Left renal pelvis (tissue), 4 donors: ENCODE measurements around the gene PXK. TPM values are rescaled to one million over a fixed set of nuclear protein-coding genes. Genes with fewer than 3 reads are reported as not detected.
"Not testable (repeated sequence)": the region's sequence is repeated elsewhere in the genome, so short reads cannot be mapped to it uniquely, and the experiment has no call there.

Experiments used
- DNase-seq, 4 donors: peaks; one replicate each; pipeline ENCODE4 v3.0.0-alpha.2; 2013; ENCODE audit warnings: low read depth in 4 of 4, low spot score in 3 of 4
- polyA plus RNA-seq, 4 donors: library from polyadenylated mRNA; unstranded; fragments of 120-200 nt; gene quantifications; one replicate each; pipeline ENCODE4 v1.2.1, GENCODE V29; 2013; ENCODE audit not compliant: insufficient read length in 4 of 4

The PXK gene
- polyA plus RNA-seq, 4 donors = 23.2 to 30.6 (median 28.0) TPM

DNA sequence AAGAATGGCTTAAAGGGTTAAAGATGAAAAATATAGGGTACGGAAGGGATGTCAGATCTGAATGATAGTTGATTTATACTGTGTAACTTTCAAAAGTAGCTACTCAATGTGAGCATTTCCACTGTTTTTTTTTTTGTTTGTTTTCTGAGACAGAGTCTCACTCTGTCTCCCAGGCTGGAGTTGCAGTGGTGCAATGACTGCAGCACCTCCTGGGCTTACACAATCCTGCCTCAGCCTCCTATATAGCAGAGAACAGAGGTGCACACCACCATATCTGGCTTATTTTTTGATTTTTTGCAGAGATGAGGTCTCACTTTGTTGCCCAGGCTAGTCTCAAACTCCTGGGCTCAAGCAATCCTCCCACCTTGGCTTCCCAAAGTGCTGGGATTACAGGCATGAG is 9.9 kb upstream of the PXK start:
- DNase-seq = no peak

DNA sequence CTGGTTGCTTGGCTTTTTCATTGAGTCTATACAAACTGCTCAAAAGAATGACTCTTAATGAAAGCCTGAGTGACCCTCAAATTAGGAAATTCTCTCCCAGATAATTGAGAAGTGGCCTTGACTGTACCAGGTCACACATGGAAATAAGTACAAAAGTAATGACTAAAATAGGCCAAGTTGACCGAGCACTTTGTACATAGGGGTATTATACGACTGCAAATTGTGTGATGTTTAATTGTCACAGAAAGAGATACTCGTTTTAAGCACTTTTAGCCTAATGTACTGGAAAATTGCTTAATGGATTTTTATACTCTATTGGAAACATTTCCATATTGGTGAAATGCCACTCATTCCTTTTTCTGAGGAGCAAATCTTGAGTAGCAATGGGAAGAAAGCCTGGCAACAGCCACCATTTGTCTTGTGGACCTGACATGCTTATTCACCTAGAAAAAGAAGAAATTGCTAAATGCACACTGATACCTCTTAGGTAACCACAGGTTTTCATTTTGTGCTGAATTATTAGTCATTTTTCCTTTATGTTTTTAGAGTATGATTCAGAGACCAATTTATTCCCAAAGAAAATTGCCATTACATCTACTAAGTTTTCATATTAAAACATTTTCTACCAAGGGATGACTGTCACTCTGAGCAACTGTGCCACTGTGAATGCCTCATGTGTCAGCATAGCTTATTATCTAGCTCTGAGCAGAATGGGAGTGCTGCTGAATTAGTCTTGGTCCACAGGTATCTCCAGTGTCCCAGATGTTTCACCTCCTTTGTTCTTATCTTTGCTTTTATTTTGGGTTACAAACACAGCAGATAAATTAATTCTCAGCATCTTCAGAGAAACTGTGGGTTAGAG is 8.9 kb upstream of the PXK start:
- no peak for DNase-seq

- no peak for DNase-seq
Measured at GRCh38 chr3:58324391-58325390, 8.0 kb upstream of the PXK start.

GRCh38 chr3:58325525-58325992 is 7.1 kb upstream of the PXK start:
- no peak for DNase-seq

DNA sequence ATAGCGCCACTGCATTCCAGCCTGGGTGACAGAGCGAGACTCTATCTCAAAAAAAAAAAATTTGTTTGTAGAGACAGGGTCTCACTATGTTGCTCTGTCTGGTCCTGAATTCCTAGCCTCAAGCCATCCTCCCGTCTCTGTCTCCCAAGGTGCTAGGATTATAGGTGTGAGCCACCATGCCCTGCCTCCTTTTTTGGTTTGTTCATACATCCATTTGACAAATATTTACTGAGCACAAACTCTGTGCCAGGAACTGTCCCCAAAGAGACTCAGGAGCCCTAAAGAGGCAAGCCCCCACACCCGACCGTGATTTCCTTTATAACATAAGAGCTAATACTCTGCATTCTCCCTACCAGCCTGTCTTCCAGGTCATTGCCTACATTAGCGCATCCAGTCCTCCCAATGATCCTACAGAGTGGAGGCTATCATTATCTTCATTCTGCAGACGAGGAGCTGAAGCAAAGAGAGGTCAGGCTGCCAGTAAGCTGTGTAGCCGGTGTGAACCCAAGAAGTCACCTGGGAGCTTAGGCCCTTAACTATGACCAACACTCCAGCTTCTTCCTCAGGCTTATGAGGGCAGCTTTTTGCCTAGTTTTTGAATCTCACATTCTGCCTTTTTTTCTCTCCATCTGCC is 6.3 kb upstream of the PXK start:
- no peak for DNase-seq

- DNase-seq = no peak
Measured at GRCh38 chr3:58329150-58329921, 3.4 kb upstream of the PXK start.

DNA sequence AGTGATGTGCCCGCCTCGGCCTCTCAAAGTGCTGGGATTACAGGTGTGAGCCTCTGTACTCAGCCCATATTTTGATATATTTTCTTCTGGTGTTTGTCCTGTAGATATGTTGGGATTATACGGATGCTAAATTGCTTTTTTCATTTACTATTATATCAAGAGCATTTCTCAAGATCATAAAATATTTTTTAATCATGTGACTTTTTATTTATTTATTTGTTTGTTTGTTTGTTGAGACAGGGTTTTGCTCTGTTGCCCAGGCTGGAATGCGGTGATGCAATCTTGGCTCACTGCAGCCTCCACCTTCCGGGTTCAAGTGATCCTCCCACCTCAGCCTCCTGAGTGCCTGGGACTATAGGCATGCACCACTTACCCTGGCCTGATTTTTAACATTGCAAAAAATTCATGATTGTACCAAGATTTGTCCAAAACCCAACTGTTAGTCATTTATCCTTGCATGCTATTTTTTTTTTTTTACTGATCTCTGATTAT is 2.7 kb upstream of the PXK start:
- DNase-seq = no peak

DNA sequence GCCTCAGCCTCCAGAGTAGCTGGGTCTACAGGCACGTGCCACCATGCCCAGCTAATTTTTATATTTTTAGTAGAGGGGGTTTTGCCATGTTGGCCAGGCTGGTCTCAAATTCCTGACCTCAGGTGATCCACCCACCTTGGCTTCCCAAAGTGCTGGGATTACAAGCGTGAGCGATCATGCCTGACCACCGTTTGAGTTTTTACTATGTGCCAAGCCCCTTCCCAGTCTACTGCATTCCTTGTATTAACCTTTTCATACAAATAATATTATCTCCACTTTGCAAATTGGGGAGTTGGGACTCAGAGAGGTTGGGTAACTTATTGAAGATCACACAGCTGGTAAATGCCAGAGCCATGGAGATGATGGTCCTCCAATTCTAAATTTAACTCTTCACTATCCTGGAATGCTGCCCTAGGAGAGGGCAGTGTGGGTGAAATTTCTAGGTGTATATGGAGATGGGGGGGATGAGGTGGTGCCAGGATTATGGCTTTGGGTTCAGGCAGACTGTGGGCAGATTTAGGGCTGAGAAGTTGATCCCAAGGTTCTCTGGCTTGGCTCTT is 1.0 kb upstream of the PXK start:
- no peak for DNase-seq

- no peak for DNase-seq
Measured at GRCh38 chr3:58333206-58334012, 717 bp downstream of the PXK start.

DNA sequence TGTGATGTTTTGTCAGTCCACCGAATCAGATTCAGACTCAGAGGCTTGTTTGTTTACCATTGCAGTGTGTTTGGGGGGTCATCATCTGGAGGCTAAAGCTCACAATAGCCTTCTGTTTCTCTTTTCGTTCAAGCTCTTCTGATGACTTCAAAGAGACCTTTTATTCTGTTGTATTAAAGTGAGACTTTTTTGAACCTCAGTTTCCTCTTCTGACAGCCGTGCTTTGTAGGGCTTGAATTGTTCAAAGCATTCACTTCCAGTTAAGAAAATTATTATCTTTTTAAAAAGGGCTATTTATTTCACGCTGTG is 1.3 kb downstream of the PXK start:
- no peak for DNase-seq

GRCh38 chr3:58334506-58334884 is 1.8 kb downstream of the PXK start:
- DNase-seq = no peak

DNA sequence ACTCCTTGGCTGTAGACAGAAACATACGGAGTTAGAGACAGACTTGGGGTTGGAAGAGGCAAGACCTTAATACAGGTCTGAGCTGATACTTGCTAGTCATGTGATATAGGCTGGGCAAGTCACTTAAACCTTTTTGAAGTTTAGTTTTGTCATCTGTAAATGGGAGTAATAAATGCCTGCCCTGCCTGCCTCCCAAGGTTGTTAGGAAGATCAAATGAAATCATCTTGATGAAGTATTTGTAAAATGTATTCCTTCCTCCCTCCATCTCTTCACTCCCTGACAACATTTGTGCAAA is 2.9 kb downstream of the PXK start:
- DNase-seq = no peak

GRCh38 chr3:58336135-58336882 is 3.6 kb downstream of the PXK start:
- DNase-seq = no peak

GRCh38 chr3:58337190-58337589 is 4.5 kb downstream of the PXK start:
- DNase-seq = no peak

- DNase-seq = not testable (repeated sequence)
Measured at GRCh38 chr3:58339146-58339545, 6.5 kb downstream of the PXK start.

DNA sequence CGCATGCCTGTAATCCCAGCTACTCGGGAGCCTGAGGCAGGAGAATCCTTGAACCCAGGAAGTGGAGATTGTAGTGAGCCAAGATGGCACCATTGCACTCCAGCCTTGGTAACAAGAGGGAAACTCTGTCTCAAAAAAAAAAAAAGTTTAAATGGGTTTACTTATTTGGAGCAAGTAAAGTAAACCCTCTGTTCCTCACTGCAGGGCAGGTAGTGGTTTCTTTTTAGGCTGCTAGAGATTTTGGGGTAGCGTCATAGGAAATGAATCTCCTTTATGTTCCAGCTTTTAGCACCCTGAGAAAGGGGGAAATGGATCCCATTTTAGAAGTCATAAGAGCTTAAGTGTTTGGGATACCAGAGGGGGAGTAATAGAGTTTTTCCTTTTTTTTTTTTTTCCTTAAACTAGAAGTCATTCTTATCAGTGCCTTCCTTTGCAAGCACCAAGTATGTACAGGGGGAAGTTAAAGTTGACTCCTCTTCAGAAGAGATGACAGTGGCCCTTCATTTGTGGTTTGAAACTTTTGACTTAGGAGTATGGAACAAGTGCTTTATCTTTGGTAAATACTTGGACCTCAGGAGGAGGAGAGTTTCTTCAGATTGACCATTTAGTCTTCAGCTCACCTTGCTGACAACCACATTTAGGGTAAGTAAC is 8.0 kb downstream of the PXK start:
- no peak for DNase-seq

GRCh38 chr3:58341376-58341775 is 8.7 kb downstream of the PXK start:
- no peak for DNase-seq

GRCh38 chr3:58342676-58343075 is 10.0 kb downstream of the PXK start:
- no peak for DNase-seq
